Muscle of back (tissue), 11 donors: ENCODE measurements around the gene PLPP1. TPM values are rescaled to one million over a fixed set of nuclear protein-coding genes. Genes with fewer than 3 reads are reported as not detected.

Experiments
- DNase-seq, 3 donors: peaks; one replicate each; pipeline versions ENCODE4 v3.0.0 to v3.0.0-alpha.2; 2013
- polyA plus RNA-seq, 10 donors: library from polyadenylated mRNA; unstranded; fragments of 120-200 nt; gene quantifications; one replicate each; pipeline ENCODE4 v1.2.1, GENCODE V29; 2013; ENCODE audit not compliant: insufficient read length in 10 of 10

PLPP1 gene
- polyA plus RNA-seq, 10 donors = 51.4 to 73.1 (median 59.0) TPM

GRCh38 chr5:55454282-55454681, 80.5 kb downstream of the PLPP1 start:
- no peak for DNase-seq

GRCh38 chr5:55453211-55453610, 81.6 kb downstream of the PLPP1 start:
- DNase-seq = no peak

GRCh38 chr5:55451976-55452375, 82.8 kb downstream of the PLPP1 start:
- DNase-seq = no peak

GRCh38 chr5:55450050-55450765, 84.6 kb downstream of the PLPP1 start:
- peak in 2 of 3 donors; percentile 27 to 33 for DNase-seq

- no peak for DNase-seq
Measured at GRCh38 chr5:55446640-55447351, 88.0 kb downstream of the PLPP1 start.

- DNase-seq = no peak
Measured at GRCh38 chr5:55445791-55446190, 89.0 kb downstream of the PLPP1 start.

- DNase-seq = no peak
Measured at GRCh38 chr5:55441954-55442353, 92.8 kb downstream of the PLPP1 start.

- no peak for DNase-seq
Measured at GRCh38 chr5:55441107-55441771, 93.5 kb downstream of the PLPP1 start.

- peak in 2 of 3 donors; percentile 35 to 40 for DNase-seq
Measured at GRCh38 chr5:55440188-55440646, 94.5 kb downstream of the PLPP1 start.

GRCh38 chr5:55438998-55439397, 95.8 kb downstream of the PLPP1 start:
- DNase-seq = peak; percentile 33 to 68 (median 68)

GRCh38 chr5:55437859-55438206, 96.9 kb downstream of the PLPP1 start:
- no peak for DNase-seq

- peak in 1 of 3 donors; percentile 25 for DNase-seq
Measured at GRCh38 chr5:55437452-55437851, 97.3 kb downstream of the PLPP1 start.

- no peak for DNase-seq
Measured at GRCh38 chr5:55432549-55432948, 102.2 kb downstream of the PLPP1 start.

- DNase-seq = no peak
Measured at GRCh38 chr5:55429613-55430253, 105.0 kb downstream of the PLPP1 start.

- no peak for DNase-seq
Measured at GRCh38 chr5:55429221-55429612, 105.5 kb downstream of the PLPP1 start.

GRCh38 chr5:55427157-55427556, 107.6 kb downstream of the PLPP1 start:
- DNase-seq = peak in 2 of 3 donors; percentile 44 to 71

- DNase-seq = no peak
Measured at GRCh38 chr5:55426455-55426854, 108.3 kb downstream of the PLPP1 start.

- no peak for DNase-seq
Measured at GRCh38 chr5:55421074-55421529, 113.7 kb downstream of the PLPP1 start.

- peak; percentile 41 to 85 (median 57) for DNase-seq
Measured at GRCh38 chr5:55418994-55419968, 115.5 kb downstream of the PLPP1 start.

GRCh38 chr5:55416306-55416705, 118.5 kb downstream of the PLPP1 start:
- DNase-seq = no peak

GRCh38 chr5:55415071-55415470, 119.7 kb downstream of the PLPP1 start:
- DNase-seq = no peak
